NCI-H2196 treated with DMSO at 0.1 percent for 48 hours (cell line): Measurements from ENCODE around the gene ZNF653.

Experiments
- DNase-seq: peaks from one replicate; lab custom pipeline; 2025; ENCODE audit not compliant: unreplicated experiment; lab: John Stamatoyannopoulos, UW

ZNF653 gene, protein sequence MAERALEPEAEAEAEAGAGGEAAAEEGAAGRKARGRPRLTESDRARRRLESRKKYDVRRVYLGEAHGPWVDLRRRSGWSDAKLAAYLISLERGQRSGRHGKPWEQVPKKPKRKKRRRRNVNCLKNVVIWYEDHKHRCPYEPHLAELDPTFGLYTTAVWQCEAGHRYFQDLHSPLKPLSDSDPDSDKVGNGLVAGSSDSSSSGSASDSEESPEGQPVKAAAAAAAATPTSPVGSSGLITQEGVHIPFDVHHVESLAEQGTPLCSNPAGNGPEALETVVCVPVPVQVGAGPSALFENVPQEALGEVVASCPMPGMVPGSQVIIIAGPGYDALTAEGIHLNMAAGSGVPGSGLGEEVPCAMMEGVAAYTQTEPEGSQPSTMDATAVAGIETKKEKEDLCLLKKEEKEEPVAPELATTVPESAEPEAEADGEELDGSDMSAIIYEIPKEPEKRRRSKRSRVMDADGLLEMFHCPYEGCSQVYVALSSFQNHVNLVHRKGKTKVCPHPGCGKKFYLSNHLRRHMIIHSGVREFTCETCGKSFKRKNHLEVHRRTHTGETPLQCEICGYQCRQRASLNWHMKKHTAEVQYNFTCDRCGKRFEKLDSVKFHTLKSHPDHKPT

DNA sequence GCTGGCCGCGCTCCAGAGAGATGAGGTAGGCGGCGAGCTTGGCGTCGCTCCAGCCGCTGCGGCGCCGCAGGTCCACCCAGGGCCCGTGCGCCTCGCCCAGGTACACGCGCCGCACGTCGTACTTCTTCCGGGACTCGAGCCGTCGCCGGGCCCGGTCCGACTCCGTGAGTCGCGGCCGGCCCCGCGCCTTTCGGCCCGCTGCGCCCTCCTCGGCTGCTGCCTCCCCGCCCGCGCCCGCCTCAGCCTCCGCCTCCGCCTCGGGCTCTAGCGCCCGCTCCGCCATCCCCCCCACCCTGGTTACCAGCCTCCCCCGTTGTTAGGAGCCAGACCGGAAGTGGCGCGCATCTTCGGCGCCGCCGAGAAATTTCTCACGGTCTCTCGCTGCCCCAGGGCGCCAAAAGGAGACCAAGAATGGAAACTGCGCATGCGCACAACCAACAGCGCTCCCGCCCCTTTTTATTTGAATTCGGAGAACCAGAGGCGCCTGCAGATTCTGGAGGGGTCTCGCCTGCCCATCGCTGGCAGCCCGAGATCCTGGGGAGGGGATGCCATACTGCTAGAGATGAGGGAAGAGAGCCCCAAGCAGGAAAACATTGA, at the start of gene ZNF653:
TSS of gene ZNF653 (minus strand) at position 336 of the 597 bp plus-strand sequence. CDS start at position 283, 53 bp downstream.
- peak; percentile 82 for DNase-seq

DNA sequence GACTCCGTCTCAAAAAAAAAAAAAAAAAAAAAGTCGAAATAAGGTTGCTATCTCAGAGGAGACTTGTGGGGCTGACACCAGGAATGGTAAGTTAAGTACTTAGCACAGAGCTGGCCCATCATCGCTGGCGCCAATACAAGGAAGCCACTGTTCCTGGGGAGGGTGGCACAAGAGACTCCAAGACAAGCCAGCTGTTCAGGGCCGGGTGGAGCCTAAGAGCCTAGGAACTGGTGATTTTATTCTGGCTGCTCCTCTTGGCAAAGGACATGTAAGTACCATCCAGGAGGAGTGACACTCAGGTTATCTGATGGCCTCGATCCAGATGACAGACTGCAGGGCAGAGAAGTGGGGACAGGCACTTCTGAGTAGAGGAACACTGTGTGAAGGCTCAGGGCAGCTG, 49.6 kb upstream of the ZNF653 start:
- DNase-seq, result no peak

DNA sequence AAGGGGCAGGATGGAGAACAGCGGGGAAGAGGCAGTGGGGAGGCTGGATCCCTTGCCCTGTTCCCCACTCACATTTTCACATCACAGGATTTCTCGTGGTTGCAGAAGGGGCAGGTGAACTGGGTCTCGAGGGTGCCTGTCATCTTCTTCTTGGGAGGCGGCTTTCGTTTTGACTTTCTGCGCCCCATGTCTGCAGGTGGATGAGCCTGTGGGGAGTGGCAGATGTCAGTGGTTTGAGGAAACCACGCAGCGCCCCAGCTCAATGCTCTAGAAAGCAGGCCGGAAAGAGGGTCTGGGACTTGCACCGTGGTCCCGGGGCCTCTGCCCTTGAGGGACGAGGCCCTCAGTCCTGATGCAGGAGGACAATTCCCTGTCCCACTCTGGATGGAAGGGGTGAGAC, 48.5 kb upstream of the ZNF653 start:
- no peak for DNase-seq

DNA sequence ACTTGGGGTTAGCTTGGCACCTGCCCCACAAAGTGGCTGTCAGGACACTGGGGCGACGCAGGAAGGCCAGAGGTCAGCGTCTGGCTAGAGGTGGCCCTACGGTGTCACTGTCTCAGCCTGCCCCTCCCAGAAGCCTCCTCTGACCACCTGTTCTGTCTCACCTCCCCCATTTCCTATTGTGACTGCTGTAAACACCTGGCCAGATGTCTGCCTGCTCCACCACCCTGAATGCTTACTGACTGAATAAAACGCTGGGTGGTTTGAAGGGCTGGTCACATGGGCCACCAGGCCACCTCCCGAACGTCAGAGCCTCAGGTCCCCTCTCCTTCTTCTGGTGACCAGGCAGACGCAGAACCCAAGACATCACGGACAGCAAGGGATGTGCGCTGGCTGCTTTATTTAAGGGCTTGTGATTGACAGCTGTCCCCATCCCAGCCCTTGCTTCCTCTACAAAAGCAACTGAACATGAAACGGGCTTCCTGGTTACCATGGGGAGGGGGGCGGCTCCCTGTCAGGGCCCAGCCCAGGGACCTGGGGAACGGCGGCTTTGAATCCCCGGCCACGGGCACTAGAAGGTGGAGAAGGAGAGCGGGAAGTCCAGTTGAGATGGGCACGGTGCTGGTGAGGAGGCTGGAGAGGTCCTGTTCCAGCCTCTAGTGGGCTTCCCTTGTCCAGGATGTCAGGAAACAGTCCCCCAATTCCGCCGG, 47.2 kb upstream of the ZNF653 start:
- no peak for DNase-seq

DNA sequence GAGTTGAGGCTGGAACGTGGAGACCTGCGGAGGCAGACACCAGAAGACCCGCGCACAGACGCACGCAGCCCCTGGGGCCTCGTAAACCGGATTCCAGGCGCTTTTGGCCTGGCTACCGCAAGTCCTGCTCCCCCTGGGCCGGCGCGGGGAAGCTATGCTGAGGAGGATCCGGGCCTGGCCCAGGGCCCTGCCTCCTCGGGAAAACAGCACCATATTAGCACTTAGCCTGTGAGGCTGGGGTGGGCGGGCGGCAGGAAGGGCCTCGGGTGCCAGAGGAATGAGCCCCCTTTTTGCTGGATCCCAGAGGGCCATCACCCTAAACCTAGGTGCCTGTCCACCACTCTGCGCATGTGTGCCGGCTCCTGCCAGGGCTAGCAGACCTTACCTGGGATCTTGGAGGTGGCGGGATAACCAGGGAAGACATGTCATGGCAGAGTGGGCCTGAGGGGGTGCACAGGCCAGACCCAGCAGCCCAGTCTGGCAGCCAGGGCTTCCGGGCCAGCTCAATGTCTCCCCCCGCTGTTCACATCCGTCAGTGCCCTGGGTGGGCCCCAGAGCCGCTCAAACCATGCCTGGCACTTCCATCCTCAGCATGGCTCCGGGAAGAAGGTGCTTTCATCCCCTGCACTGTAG, 46.1 kb upstream of the ZNF653 start:
- DNase-seq, result no peak

DNA sequence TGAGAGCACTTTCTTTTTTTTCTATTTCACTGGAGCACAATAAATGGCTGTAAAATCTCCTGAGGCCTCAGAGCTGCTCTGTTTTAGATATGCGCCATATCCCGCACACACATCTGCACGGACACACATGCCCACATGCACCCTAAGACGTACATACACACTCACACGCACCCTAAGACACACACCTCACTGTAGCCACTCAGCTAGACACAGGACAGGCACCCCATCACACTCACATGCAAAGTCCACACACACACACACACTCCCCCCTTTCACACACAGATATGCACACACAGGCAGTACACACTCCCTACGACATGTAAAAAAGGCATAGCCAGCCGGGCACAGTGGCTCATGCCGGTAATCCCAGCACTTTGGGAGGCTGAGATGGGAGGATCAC, 44.6 kb upstream of the ZNF653 start:
- DNase-seq, result no peak

DNA sequence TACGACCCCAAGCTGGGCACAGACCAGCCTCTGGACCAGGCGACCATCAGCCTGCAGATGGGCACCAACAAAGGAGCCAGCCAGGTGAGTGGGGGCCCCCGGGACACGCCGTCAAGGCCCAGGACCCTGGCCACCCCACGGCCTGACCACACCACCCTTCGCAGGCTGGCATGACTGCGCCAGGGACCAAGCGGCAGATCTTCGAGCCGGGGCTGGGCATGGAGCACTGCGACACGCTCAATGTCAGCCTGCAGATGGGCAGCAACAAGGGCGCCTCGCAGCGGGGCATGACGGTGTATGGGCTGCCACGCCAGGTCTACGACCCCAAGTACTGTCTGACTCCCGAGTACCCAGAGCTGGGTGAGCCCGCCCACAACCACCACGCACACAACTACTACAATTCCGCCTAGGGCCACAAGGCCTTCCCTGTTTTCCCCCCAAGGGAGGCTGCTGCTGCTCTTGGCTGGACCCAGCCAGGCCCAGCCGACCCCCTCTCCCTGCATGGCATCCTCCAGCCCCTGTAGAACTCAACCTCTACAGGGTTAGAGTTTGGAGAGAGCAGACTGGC, 43.8 kb upstream of the ZNF653 start:
- no peak for DNase-seq

DNA sequence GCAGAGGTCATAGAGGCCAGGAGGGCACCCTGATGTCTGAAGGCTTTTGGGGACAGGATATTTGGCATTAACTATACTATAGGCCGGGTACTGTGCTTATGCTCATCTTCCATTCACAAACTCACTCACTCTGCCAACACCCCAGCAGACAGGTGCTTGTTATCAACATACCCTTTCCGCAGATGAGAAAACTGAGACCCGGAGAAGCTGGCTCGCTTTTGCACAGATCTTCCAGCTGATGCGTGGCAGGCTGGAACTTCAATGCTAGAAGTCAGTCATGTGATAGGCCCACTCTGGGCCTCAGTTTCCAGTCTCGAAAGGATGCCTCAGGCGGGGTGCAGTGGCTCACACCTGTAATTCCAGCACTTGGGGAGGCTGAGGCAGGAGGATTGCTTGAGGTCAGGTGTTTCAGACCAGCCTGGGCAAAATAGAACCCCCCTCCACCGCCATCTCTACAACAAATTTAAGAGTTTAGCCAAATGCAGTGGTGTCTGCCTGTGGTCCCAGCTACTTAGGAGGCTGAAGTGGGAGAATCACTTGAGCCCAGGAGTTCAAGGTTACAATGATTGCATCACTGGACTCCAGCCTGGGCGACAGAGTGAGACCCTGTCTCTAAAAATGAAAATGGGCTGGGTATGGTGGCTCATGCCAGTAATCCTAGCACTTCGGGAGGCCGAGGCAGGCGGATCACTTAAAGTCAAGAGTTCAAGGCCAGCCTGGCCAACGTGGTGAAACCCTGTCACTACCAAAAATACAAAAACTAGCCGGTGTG, 42.5 kb upstream of the ZNF653 start:
- DNase-seq, result no peak

DNA sequence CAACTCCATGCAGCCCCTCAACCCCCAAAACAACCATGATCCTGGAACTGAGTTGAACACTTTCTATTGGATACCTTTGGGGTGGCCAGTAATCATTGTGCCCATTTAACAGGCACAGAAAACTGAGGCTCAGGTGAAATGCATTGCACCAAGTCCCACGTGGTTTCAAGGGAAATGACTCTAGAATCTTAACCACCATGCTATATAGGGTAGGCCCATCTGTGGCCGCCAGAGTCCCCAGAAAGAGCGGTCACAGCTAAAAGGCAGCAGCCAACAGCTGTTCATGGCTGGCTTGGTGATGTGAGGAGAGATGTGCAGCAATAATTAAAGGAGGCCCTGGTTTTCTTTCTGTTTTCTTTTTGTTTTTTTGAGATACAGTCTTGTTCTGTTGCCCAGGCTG, 35.6 kb upstream of the ZNF653 start:
- DNase-seq, result no peak

DNA sequence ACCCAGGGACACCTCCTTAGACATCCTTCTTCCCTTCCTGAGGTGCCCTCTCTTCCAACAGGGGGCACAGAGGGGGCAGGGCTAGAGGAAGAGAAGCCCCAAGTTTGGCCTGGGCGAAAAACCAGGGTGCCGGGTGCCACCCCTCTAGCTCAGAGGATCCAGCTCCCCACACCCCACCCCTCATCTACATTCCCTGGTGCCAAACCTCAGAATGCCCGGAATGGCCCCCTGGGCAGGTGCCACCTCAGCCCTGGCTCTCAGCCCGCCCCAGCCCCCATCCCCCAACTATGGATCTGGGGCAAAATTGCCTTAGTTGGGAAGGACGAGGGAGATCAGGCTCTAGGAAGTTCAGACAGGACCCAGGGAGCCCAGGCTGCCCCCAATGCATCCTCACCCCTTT, 35.0 kb upstream of the ZNF653 start:
- no peak for DNase-seq

DNA sequence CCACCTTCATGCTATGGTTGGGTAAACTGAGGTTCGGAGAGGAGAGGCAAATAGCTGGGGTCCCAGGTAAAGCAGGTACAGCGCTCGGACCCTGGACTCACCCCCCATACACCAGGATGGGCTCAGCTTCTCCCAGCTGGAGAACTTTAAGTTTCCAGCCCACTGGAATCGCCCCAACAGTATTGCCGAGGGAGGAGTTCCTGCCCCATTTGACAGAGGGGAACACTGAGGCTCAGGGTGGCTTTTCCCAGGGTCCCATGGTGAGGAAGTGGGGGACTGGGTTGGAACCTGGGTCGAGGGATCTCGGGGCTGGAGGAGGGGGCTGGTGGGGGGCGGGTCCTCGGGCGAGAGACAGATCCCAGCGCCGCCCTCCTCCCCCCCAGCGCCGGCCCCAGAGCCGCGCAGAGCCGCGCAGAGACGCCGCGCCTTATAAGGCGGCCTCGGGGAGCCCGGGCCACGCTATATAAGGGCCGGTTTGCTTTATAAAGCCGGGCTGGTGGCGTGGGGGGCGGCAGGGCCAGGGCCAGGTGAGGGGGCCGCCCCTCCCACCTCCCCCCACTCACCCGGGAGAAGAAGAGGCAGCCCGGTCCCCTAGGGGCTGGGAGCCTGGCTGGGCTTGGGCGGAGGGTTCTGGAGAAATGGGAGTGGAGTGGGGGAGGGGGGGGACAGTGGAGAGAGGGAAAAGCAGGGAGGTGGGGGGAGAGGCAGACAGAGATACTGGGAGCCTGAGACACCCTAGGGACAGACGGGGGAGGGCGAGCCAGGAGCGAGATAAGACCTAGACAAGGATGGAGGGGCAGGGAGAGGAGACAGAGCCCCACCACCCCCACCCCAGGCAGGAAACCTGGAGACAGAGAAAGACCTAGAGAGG, 34.1 kb upstream of the ZNF653 start:
- no peak for DNase-seq

DNA sequence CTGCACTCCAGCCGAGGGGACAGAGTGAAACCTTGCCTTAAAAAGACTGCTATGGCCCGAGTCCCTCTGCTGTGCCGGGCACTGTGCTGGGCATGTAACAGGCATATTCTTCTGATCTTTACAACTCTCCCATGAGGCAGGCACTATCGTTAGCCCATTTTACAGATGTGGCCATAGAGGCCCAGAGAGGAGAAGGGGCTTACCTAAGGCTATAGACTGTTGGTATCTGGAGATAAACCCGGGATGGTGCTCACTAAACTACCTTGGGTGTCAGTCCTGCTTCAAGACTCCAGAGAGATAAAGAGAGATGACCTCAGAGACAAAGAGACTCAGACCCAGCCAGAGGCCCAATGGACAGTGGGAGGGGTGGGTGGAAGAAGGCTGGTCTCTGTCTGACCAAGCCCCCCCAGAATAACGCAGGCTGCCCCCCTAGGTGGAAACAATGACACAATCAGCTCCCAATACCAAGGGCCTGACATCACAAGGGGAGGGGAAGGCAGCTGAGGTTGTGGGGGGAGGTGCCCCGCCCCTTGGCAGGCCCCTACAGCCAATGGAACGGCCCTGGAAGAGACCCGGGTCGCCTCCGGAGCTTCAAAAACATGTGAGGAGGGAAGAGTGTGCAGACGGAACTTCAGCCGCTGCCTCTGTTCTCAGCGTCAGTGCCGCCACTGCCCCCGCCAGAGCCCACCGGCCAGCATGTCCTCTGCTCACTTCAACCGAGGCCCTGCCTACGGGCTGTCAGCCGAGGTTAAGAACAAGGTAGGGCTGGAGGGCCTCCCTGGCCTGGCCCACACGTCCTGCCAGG, 32.8 kb upstream of the ZNF653 start, which contains the start of gene CNN1:
TSS of gene CNN1 (plus strand) at position 620 of the 805 bp plus-strand sequence. CDS start at position 697, 77 bp downstream.
- no peak for DNase-seq

DNA sequence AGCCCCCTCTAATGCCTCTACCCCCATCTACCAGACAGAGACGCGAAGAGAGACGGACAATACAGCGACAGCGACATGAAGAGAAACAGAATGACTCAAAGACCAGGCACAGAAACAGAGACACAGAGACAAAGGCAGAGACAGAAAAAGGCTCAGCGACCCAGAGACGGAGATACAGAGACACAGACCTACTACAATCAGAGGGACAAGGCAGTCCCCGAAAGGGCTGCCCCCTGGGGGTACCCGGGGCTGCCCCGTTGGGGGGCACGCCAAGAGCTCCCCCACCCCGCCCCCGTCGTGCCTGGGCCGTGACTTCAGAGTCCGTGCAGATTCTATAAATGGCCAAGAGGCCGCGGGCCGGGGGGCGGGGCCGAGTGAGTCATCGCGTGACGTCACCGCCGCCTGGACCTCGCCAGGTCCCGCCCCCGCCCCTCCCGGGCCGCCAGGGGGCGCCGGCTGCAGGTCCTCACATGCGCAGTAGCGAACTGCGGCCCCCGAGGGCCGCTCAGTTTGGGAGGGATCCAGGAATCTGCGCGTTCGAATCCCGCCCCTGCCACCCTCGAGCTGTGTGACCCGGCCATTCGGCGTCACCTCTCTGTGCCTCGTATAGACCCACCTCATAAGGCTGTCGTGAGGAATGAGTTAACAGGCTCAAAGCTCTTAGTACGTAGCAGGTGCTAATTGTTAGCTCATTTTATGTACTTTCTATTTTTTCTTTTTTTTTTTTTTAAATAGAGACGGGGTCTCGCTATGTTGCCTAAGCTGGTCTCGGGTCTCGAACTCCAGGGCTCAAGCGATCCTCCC, 30.4 kb upstream of the ZNF653 start:
- DNase-seq, result peak; percentile 54

DNA sequence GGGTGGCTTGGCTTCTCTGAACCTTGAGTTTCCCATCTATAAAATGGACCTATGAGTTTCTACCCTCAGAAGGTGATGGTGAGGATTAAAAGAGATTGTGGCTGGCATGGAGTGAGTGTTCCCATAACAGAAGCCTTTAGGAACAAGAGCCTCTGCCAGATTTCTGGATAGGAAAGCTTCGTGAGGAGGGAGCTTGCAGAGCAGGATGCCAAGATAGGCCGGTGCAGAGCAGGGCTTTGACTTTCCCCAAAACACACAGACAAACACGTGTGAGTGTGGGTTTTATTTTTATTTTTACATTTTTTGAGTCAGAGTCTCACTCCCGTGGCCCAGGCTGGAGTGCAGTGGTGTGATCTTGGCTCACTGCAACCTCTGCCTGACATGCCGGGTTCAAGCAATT, 29.3 kb upstream of the ZNF653 start:
- DNase-seq, result no peak

DNA sequence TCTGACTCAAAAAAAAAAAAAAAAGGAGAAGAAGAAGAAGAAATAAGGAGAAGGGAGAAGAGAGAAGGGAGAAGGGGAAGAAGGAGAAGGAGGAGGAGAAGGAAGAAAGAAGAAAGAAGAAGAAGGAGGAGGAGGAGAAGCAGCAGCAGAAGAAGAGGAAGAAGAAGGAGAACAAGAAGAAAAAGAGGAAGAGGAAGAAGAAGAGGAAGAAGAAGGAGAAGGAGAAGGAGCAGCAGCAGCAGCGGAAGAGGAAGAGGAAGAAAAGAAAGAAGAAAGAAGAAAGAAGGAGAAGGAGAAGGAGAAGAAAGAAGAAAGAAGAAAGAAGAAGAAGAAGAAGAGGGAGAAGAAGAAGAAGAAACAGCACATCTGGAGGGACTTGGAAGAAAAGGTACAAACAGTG, 28.9 kb upstream of the ZNF653 start:
- DNase-seq, result no peak

DNA sequence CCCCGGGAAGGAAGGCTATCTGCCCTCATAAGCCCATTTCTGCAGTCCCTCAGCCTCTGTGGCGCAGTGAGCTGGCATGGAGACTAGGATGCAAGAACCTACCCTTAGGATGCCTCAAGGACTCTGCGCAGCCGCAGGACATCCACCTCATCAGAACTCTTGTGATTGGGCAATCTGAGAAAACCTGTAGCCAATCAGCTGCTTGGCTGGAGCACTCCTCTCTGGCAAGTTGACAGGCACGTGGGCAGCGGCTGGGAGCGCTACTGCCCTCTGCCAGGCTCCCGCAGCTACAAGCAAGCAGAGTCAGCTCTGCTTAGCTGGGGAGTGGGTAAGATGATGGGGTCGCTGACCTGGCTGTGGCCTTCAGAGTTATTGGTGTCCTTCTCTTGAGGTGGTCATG, 24.8 kb upstream of the ZNF653 start:
- peak; percentile 96 for DNase-seq

DNA sequence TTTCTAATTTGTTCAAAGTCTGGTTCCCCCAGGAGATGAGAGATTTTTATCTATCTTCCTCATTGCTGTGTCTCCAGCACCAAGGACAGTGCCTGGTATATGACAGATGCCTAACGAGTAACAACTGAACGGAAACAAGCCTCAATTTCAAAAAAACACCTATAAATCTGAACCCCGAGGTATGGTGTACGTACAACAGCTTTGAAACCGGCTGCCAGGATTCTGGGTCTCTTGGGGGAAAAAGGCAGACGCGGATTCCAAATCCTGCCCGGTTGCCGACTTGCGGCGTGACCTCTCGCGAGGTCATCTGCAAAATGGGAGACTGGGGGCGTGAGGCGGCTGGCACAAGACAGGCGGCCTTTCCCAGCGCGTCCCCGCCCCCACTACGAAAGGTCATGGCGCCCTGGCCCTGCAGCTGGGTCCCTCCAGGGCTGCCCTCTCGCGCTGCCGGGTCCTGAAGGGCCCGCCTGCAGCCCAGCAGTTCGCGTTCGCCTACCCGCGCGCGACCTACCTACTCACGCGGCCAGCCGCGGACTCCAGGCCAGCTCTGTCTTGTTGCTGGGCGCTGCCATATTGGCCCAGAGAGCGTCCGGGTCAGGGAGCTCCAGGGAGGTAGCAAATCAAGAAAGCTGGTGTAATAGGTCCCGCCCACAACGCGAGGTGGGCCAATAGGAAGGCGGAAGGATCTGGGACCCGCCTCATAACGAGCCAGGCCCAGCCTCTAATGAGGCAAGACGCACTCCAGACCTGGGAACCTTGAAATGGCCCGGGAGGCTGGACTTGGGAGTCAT, 23.1 kb upstream of the ZNF653 start, which contains the start of gene ECSIT:
TSS of gene ECSIT (minus strand) at position 584 of the 791 bp plus-strand sequence. CDS start 9,964 bp downstream, outside the sequence.
- peak; percentile 96 for DNase-seq
